WTC11 (cell line): ENCODE measurements around the gene KIAA0232. TPM values are rescaled to one million over a fixed set of nuclear protein-coding genes. Genes with fewer than 3 reads are reported as not detected.

Source experiments
- ATAC-seq: fragments of 200-7000 bp; cut with Tn5 transposase; 2 replicates; pipeline ENCODE4 v1.10.0; 2021; ENCODE audit warnings: mild to moderate bottlenecking, moderate library complexity
- CTCF ChIA-PET: fragments of 300-600 bp; sonication (Branson Sonifier 250); formaldehyde crosslinking; loops from one replicate; lab custom pipeline; 2021; ENCODE audit warnings: antibody characterized with exemption; lab: Charles Lee
- POLR2A ChIA-PET: fragments of 350-600 bp; sonication (Branson Sonifier 250); formaldehyde crosslinking; loops from one replicate; lab custom pipeline; 2021; ENCODE audit warnings: antibody characterized with exemption; lab: Charles Lee
- DNase-seq: peaks from one replicate; pipeline ENCODE4 v3.0.0; 2021; ENCODE audit warnings: low spot score
- H3K27ac Mint-ChIP-seq: 2 replicates; pipeline ENCODE4 v1.8.0; 2021; ENCODE audit warnings: mixed read lengths
- H3K27me3 Mint-ChIP-seq: 2 replicates; pipeline ENCODE4 v1.8.0; 2021; ENCODE audit warnings: low read depth, mild to moderate bottlenecking, moderate library complexity, mixed read lengths
- H3K36me3 Mint-ChIP-seq: 2 replicates; pipeline ENCODE4 v1.8.0; 2021; ENCODE audit warnings: mixed read lengths
- H3K4me1 Mint-ChIP-seq: 2 replicates; pipeline ENCODE4 v1.8.0; 2022; ENCODE audit warnings: mixed read lengths
- H3K4me3 Mint-ChIP-seq: 2 replicates; pipeline ENCODE4 v1.8.0; 2021; ENCODE audit warnings: mild to moderate bottlenecking, moderate library complexity, mixed read lengths
- H3K9me3 Mint-ChIP-seq: 2 replicates; pipeline ENCODE4 v1.8.0; 2021; ENCODE audit warnings: mixed read lengths
- CREM ChIP-seq: sonication (generic); formaldehyde crosslinking; IDR thresholded peaks from 2 replicates; pipeline ENCODE4 v1.8.1; 2022; ENCODE audit warnings: mild to moderate bottlenecking, missing genetic modification reagents, moderate library complexity
- FOXP1 ChIP-seq: sonication (generic); formaldehyde crosslinking; IDR thresholded peaks from 2 replicates; pipeline ENCODE4 v1.8.0; 2022; ENCODE audit warnings: missing genetic modification reagents, mild to moderate bottlenecking, moderate library complexity, borderline replicate concordance
- STAT6 ChIP-seq: sonication (generic); formaldehyde crosslinking; conservative IDR thresholded peaks from 2 replicates; pipeline ENCODE4 v1.8.1; 2023; ENCODE audit warnings: mild to moderate bottlenecking, low read depth, missing genetic modification reagents, moderate library complexity
- ZMAT4 ChIP-seq: fragments of 250-450 bp; sonication (Bioruptor Pico); IDR thresholded peaks from 2 replicates; pipeline ENCODE4 v1.9.0; 2021; ENCODE audit warnings: mild to moderate bottlenecking
- ZNF138 ChIP-seq: sonication (generic); formaldehyde crosslinking; conservative IDR thresholded peaks from 2 replicates; pipeline ENCODE4 v1.8.1; 2022; ENCODE audit warnings: mild to moderate bottlenecking, moderate library complexity, missing genetic modification reagents
- ZNF232 ChIP-seq: sonication (generic); formaldehyde crosslinking; IDR thresholded peaks from 2 replicates; pipeline ENCODE4 v1.8.0; 2022; ENCODE audit warnings: mild to moderate bottlenecking, missing genetic modification reagents
- ZNF263 ChIP-seq: sonication (generic); formaldehyde crosslinking; IDR thresholded peaks from 2 replicates; pipeline ENCODE4 v1.8.1; 2022; ENCODE audit warnings: low read depth, mild to moderate bottlenecking, moderate library complexity, missing genetic modification reagents
- ZNF317 ChIP-seq: sonication (generic); formaldehyde crosslinking; IDR thresholded peaks from 2 replicates; pipeline ENCODE4 v1.8.1; 2023; ENCODE audit warnings: low read depth, mild to moderate bottlenecking, moderate library complexity, missing genetic modification reagents, borderline replicate concordance
- ZNF396 ChIP-seq: fragments of 250-450 bp; sonication (Bioruptor Pico); IDR thresholded peaks from 2 replicates; pipeline ENCODE4 v1.8.0; 2021; ENCODE audit warnings: mild to moderate bottlenecking, moderate library complexity, borderline replicate concordance
- ZNF423 ChIP-seq: fragments of 250-450 bp; sonication (Bioruptor Pico); IDR thresholded peaks from 2 replicates; pipeline ENCODE4 v2.1.2; 2022; ENCODE audit warnings: mild to moderate bottlenecking, moderate library complexity
- total RNA-seq: library from RNA; stranded (reverse); gene quantifications from 3 replicates; pipeline ENCODE4 v1.2.3, GENCODE V29; 2021
- TF ChIP-seq, protein P1 (sequence below): sonication (generic); formaldehyde crosslinking; IDR thresholded peaks from 2 replicates; pipeline ENCODE4 v1.8.1; 2023; ENCODE audit warnings: mild to moderate bottlenecking, moderate library complexity, missing genetic modification reagents
- TF ChIP-seq, protein P2 (sequence below): sonication (generic); formaldehyde crosslinking; IDR thresholded peaks from 2 replicates; pipeline ENCODE4 v1.8.0; 2022; ENCODE audit warnings: mild to moderate bottlenecking, missing genetic modification reagents
- TF ChIP-seq, protein P3 (sequence below): sonication (generic); formaldehyde crosslinking; IDR thresholded peaks from 2 replicates; pipeline ENCODE4 v1.8.0; 2022; ENCODE audit warnings: missing genetic modification reagents
- TF ChIP-seq, protein P4 (sequence below): fragments of 200-600 bp; IDR thresholded peaks from 2 replicates; pipeline ENCODE4 v1.8.0; 2022; ENCODE audit warnings: antibody characterized with exemption
- TF ChIP-seq, protein P5 (sequence below): sonication (generic); formaldehyde crosslinking; IDR thresholded peaks from 2 replicates; pipeline ENCODE4 v1.8.1; 2023; ENCODE audit warnings: mild to moderate bottlenecking, missing genetic modification reagents

KIAA0232 gene
- total RNA-seq, 1 experiment from 2014 or later: 23.2 TPM

- Mint-ChIP-seq H3K9me3 (peaks cover 7% of the 10 kb centered on the region), H3K36me3 (peaks cover 34% of the 10 kb centered on the region), H3K4me1 (peaks cover 50% of the 10 kb centered on the region), H3K27ac (peak overlapping the region; percentile 45; the same call in 1 of the 2 replicates), H3K27me3 (no peaks in the 10 kb centered on the region), H3K4me3 (peak overlapping the region; percentile 31; the same call in 1 of the 2 replicates)
- TF ChIP-seq ZNF138 (CRISPR knock-in tag) (no peak), ZNF232 (CRISPR knock-in tag) (no peak), STAT6 (no peak), ZNF396 (CRISPR knock-in tag) (no peak), ZNF423 (CRISPR knock-in tag) (no peak), CREM (CRISPR knock-in tag) (no peak), ZNF263 (CRISPR knock-in tag) (no peak), FOXP1 (no peak), ZNF317 (no peak)
- TF ChIP-seq, protein P1, sequence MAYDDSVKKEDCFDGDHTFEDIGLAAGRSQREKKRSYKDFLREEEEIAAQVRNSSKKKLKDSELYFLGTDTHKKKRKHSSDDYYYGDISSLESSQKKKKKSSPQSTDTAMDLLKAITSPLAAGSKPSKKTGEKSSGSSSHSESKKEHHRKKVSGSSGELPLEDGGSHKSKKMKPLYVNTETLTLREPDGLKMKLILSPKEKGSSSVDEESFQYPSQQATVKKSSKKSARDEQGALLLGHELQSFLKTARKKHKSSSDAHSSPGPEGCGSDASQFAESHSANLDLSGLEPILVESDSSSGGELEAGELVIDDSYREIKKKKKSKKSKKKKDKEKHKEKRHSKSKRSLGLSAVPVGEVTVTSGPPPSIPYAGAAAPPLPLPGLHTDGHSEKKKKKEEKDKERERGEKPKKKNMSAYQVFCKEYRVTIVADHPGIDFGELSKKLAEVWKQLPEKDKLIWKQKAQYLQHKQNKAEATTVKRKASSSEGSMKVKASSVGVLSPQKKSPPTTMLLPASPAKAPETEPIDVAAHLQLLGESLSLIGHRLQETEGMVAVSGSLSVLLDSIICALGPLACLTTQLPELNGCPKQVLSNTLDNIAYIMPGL (CRISPR knock-in tag): no peak
- TF ChIP-seq, protein P2, sequence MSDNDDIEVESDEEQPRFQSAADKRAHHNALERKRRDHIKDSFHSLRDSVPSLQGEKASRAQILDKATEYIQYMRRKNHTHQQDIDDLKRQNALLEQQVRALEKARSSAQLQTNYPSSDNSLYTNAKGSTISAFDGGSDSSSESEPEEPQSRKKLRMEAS (CRISPR knock-in tag): no peak
- TF ChIP-seq, protein P3, sequence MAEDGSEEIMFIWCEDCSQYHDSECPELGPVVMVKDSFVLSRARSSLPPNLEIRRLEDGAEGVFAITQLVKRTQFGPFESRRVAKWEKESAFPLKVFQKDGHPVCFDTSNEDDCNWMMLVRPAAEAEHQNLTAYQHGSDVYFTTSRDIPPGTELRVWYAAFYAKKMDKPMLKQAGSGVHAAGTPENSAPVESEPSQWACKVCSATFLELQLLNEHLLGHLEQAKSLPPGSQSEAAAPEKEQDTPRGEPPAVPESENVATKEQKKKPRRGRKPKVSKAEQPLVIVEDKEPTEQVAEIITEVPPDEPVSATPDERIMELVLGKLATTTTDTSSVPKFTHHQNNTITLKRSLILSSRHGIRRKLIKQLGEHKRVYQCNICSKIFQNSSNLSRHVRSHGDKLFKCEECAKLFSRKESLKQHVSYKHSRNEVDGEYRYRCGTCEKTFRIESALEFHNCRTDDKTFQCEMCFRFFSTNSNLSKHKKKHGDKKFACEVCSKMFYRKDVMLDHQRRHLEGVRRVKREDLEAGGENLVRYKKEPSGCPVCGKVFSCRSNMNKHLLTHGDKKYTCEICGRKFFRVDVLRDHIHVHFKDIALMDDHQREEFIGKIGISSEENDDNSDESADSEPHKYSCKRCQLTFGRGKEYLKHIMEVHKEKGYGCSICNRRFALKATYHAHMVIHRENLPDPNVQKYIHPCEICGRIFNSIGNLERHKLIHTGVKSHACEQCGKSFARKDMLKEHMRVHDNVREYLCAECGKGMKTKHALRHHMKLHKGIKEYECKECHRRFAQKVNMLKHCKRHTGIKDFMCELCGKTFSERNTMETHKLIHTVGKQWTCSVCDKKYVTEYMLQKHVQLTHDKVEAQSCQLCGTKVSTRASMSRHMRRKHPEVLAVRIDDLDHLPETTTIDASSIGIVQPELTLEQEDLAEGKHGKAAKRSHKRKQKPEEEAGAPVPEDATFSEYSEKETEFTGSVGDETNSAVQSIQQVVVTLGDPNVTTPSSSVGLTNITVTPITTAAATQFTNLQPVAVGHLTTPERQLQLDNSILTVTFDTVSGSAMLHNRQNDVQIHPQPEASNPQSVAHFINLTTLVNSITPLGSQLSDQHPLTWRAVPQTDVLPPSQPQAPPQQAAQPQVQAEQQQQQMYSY (CRISPR knock-in tag): no peak
- no peak for DNase-seq
- no peak for ATAC-seq
- CTCF ChIA-PET: no interaction called here
- POLR2A ChIA-PET: no interaction called here
Measured at GRCh38 chr4:6847178-6847577, 64.7 kb downstream of the KIAA0232 start.

DNA sequence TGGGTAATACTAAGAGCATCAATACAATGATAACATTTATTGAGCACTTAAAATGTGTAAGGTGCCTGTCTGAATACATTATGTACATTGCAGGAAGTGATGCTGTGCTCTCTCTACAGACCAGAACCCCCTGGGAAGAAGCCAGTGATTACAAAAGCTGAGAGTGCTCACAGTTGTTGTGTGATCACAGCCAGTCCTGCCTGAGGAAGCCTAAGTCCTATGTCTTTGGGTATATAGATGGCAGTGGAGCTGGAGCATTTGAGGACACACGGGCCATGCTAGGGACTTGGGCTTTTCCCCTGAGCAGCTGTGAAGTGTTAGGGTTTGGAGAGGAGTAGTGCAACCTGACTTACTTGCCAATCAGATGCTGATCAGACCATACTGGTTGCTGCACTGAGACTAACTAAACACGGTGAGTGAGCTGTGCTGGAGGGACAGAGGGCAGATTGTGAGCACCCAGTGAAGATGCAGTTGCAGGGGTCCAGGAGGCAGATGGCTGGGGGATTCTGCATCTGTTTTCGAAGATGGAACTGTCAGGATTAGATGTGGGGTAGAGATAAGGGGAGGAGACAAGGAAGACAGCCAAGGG, 66.3 kb downstream of the KIAA0232 start:
- TF ChIP-seq, protein P4, sequence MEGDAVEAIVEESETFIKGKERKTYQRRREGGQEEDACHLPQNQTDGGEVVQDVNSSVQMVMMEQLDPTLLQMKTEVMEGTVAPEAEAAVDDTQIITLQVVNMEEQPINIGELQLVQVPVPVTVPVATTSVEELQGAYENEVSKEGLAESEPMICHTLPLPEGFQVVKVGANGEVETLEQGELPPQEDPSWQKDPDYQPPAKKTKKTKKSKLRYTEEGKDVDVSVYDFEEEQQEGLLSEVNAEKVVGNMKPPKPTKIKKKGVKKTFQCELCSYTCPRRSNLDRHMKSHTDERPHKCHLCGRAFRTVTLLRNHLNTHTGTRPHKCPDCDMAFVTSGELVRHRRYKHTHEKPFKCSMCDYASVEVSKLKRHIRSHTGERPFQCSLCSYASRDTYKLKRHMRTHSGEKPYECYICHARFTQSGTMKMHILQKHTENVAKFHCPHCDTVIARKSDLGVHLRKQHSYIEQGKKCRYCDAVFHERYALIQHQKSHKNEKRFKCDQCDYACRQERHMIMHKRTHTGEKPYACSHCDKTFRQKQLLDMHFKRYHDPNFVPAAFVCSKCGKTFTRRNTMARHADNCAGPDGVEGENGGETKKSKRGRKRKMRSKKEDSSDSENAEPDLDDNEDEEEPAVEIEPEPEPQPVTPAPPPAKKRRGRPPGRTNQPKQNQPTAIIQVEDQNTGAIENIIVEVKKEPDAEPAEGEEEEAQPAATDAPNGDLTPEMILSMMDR: no peak
- TF ChIP-seq ZMAT4 (CRISPR knock-in tag) (no peak), STAT6 (no peak)
- TF ChIP-seq, protein P5, sequence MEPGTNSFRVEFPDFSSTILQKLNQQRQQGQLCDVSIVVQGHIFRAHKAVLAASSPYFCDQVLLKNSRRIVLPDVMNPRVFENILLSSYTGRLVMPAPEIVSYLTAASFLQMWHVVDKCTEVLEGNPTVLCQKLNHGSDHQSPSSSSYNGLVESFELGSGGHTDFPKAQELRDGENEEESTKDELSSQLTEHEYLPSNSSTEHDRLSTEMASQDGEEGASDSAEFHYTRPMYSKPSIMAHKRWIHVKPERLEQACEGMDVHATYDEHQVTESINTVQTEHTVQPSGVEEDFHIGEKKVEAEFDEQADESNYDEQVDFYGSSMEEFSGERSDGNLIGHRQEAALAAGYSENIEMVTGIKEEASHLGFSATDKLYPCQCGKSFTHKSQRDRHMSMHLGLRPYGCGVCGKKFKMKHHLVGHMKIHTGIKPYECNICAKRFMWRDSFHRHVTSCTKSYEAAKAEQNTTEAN (CRISPR knock-in tag): no peak
- ATAC-seq: no peak; the same call in none of the 2 replicates
- CTCF ChIA-PET: interaction anchor here (1.4 kb wide), 2 partner anchors 25 to 37 kb away, joined by 3 read pairs; no protein-coding TSS in a partner anchor

More for the DNA sequence above, 66.3 kb downstream of the KIAA0232 start:
- H3K27ac Mint-ChIP-seq: peak overlapping the region; percentile 64; the same call in 1 of the 2 replicates
- no peaks in the 10 kb centered on the region for H3K27me3 Mint-ChIP-seq
- no peak for DNase-seq
- H3K4me1 Mint-ChIP-seq: peaks cover 54% of the 10 kb centered on the region
- H3K4me3 Mint-ChIP-seq: no peak overlapping the region
- POLR2A ChIA-PET: interaction anchor here (0.6 kb wide), 1 partner anchor 97 kb away, joined by 3 read pairs; no protein-coding TSS in a partner anchor
- H3K9me3 Mint-ChIP-seq: peaks cover 17% of the 10 kb centered on the region
- peaks cover 43% of the 10 kb centered on the region for H3K36me3 Mint-ChIP-seq
